ENCODE measurements around the gene BCL2L15. TPM values are rescaled to one million over a fixed set of nuclear protein-coding genes. Genes with fewer than 3 reads are reported as not detected.

BCL2L15 gene
- total and polyA plus RNA-seq, 2 donors (not counting 1 experiment from before 2014, with no cell fraction given), result under 0.01 to 0.19 TPM

DNA sequence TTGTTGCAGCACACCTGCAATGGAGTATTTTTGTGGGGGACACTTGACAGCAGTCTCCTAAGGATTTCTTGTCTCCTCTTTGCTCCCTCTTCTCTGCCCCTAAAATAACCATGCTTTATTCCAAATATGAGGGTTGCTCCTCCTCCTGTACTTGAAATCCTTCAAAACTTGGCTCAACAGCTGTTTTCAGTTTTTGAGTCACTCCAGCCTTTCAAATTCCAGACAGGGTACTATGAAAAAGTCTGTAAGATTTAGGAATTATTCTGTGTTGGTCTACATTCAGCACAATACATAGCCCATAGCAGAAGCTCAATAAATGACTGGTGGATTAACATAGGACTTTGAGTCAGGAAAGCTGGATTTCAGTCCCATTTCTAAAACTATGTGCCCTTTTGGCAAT lies 11.7 kb upstream of the BCL2L15 start:
- TF ChIP-seq, protein P1, sequence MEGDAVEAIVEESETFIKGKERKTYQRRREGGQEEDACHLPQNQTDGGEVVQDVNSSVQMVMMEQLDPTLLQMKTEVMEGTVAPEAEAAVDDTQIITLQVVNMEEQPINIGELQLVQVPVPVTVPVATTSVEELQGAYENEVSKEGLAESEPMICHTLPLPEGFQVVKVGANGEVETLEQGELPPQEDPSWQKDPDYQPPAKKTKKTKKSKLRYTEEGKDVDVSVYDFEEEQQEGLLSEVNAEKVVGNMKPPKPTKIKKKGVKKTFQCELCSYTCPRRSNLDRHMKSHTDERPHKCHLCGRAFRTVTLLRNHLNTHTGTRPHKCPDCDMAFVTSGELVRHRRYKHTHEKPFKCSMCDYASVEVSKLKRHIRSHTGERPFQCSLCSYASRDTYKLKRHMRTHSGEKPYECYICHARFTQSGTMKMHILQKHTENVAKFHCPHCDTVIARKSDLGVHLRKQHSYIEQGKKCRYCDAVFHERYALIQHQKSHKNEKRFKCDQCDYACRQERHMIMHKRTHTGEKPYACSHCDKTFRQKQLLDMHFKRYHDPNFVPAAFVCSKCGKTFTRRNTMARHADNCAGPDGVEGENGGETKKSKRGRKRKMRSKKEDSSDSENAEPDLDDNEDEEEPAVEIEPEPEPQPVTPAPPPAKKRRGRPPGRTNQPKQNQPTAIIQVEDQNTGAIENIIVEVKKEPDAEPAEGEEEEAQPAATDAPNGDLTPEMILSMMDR (conservative IDR thresholded peaks at IDR 0.05 in 1 of 2, IDR thresholded peaks at IDR 0.05 in 1 of 2; ENCODE audit: low read depth in 1 of 2, low read length in 2 of 2), result no peak
- Histone ChIP-seq H4K20me1 (ENCODE audit: control insufficient read depth, extremely low read depth, insufficient read depth, low read length) (no peaks in the 10 kb centered on the region), H3K4me3 (replicated peaks in 1 of 4; ENCODE audit: control extremely low read depth in 1 of 4, insufficient read depth in 1 of 4, low read depth in 3 of 4, low read length in 4 of 4) (no peak overlapping the region), H3K27ac (ENCODE audit: insufficient read depth, low read length) (no peak overlapping the region), H3K79me2 (ENCODE audit: control insufficient read depth, insufficient read depth, low read length) (peaks cover 13% of the 10 kb centered on the region), H3K9me3 (ENCODE audit: control insufficient read depth, insufficient read depth, low read depth, low read length) (no peaks in the 10 kb centered on the region), H3K4me1 (ENCODE audit: control insufficient read depth, extremely low read depth, insufficient read depth, low read length) (no peaks in the 10 kb centered on the region), H2AFZ (ENCODE audit: low read length) (no peak overlapping the region), H3K4me2 (ENCODE audit: extremely low read depth, insufficient read depth, low read length) (no peak overlapping the region), H3K9ac (ENCODE audit: insufficient read depth, low read length) (no peak overlapping the region), H3K36me3 (ENCODE audit: control insufficient read depth, insufficient read depth, low read length) (peaks cover 6% of the 10 kb centered on the region), H3K27me3 (ENCODE audit: control insufficient read depth, insufficient read depth, low read length) (no peaks in the 10 kb centered on the region)
- DNase-seq (ENCODE audit: low read depth in 2 of 2), result peak in 1 of 2 donors; percentile 24

GRCh38 chr1:113898241-113898814 lies 10.9 kb upstream of the BCL2L15 start:
- Histone ChIP-seq H3K9ac (ENCODE audit: insufficient read depth, low read length) (no peak overlapping the region), H3K9me3 (ENCODE audit: control insufficient read depth, insufficient read depth, low read depth, low read length) (no peaks in the 10 kb centered on the region), H3K27ac (ENCODE audit: insufficient read depth, low read length) (no peak overlapping the region), H2AFZ (ENCODE audit: low read length) (no peak overlapping the region), H3K79me2 (ENCODE audit: control insufficient read depth, insufficient read depth, low read length) (peaks cover 5% of the 10 kb centered on the region), H3K27me3 (ENCODE audit: control insufficient read depth, insufficient read depth, low read length) (no peaks in the 10 kb centered on the region), H4K20me1 (ENCODE audit: control insufficient read depth, extremely low read depth, insufficient read depth, low read length) (no peaks in the 10 kb centered on the region), H3K4me3 (replicated peaks in 1 of 4; ENCODE audit: control extremely low read depth in 1 of 4, insufficient read depth in 1 of 4, low read depth in 3 of 4, low read length in 4 of 4) (no peak overlapping the region), H3K4me1 (ENCODE audit: control insufficient read depth, extremely low read depth, insufficient read depth, low read length) (no peaks in the 10 kb centered on the region), H3K36me3 (ENCODE audit: control insufficient read depth, insufficient read depth, low read length) (peaks cover 6% of the 10 kb centered on the region), H3K4me2 (ENCODE audit: extremely low read depth, insufficient read depth, low read length) (no peak overlapping the region)
- TF ChIP-seq EZH2 (IDR thresholded peaks at IDR 0.05; ENCODE audit: low read length, missing control alignments), result no peak
- TF ChIP-seq, protein P1 (conservative IDR thresholded peaks at IDR 0.05 in 1 of 2, IDR thresholded peaks at IDR 0.05 in 1 of 2; ENCODE audit: low read depth in 1 of 2, low read length in 2 of 2), result no peak
- DNase-seq (ENCODE audit: low read depth in 2 of 2), result no peak

- no peaks in the 10 kb centered on the region for H4K20me1 ChIP-seq (ENCODE audit: control insufficient read depth, extremely low read depth, insufficient read depth, low read length)
- no peak overlapping the region for H3K27ac ChIP-seq (ENCODE audit: insufficient read depth, low read length)
- no peak overlapping the region for H3K4me2 ChIP-seq (ENCODE audit: extremely low read depth, insufficient read depth, low read length)
- TF ChIP-seq, protein P1 (conservative IDR thresholded peaks at IDR 0.05 in 1 of 2, IDR thresholded peaks at IDR 0.05 in 1 of 2; ENCODE audit: low read depth in 1 of 2, low read length in 2 of 2), result no peak
- no peak for TF ChIP-seq EZH2 (IDR thresholded peaks at IDR 0.05; ENCODE audit: low read length, missing control alignments)
- no peaks in the 10 kb centered on the region for H3K27me3 ChIP-seq (ENCODE audit: control insufficient read depth, insufficient read depth, low read length)
- no peak overlapping the region for H2AFZ ChIP-seq (ENCODE audit: low read length)
- H3K79me2 ChIP-seq (ENCODE audit: control insufficient read depth, insufficient read depth, low read length), result no peaks in the 10 kb centered on the region
- H3K4me1 ChIP-seq (ENCODE audit: control insufficient read depth, extremely low read depth, insufficient read depth, low read length), result no peaks in the 10 kb centered on the region
- peaks cover 5% of the 10 kb centered on the region for H3K36me3 ChIP-seq (ENCODE audit: control insufficient read depth, insufficient read depth, low read length)
- peak in 1 of 2 donors; percentile 79 for DNase-seq (ENCODE audit: low read depth in 2 of 2)
- no peak overlapping the region for H3K9ac ChIP-seq (ENCODE audit: insufficient read depth, low read length)
- no peak overlapping the region for H3K4me3 ChIP-seq (replicated peaks in 1 of 4; ENCODE audit: control extremely low read depth in 1 of 4, insufficient read depth in 1 of 4, low read depth in 3 of 4, low read length in 4 of 4)
- H3K9me3 ChIP-seq (ENCODE audit: control insufficient read depth, insufficient read depth, low read depth, low read length), result no peaks in the 10 kb centered on the region
These were observed 8.6 kb upstream of the BCL2L15 start for GRCh38 chr1:113895961-113896360.
